Left lung (tissue), 10 donors: ENCODE measurements around the gene LPAR1. TPM values are rescaled to one million over a fixed set of nuclear protein-coding genes. Genes with fewer than 3 reads are reported as not detected.

ENCODE experiments used
- ATAC-seq: fragments of 200-7000 bp; cut with Tn5 transposase; one replicate; pipeline ENCODE4 v1.9.1; 2020; ENCODE audit warnings: moderate library complexity
- DNase-seq, 4 donors: peaks; one replicate each; pipeline ENCODE4 v3.0.0-alpha.2; 2013 to 2020
- H3K27ac ChIP-seq, 2 donors: fragments of 200-600 bp; sonication (generic) in 1 of 2; one replicate each; pipeline versions ENCODE4 v1.5.0 to v1.8.0; 2020 to 2021
- H3K27me3 ChIP-seq, 2 donors: fragments of 200-600 bp; sonication (generic) in 1 of 2; one replicate each; pipeline versions ENCODE4 v1.5.0 to v1.8.0; 2020 to 2021
- H3K36me3 ChIP-seq, 2 donors: fragments of 200-600 bp; sonication (generic) in 1 of 2; one replicate each; pipeline versions ENCODE4 v1.5.0 to v1.8.0; 2020 to 2021
- H3K4me1 ChIP-seq, 2 donors: fragments of 200-600 bp; one replicate each; pipeline ENCODE4 v1.8.0; 2021
- H3K4me3 ChIP-seq, 2 donors: fragments of 200-600 bp; sonication (generic) in 1 of 2; one replicate each; pipeline versions ENCODE4 v1.5.0 to v1.8.0; 2020 to 2021; ENCODE audit warnings: mild to moderate bottlenecking in 1 of 2
- H3K9me3 ChIP-seq, 2 donors: fragments of 200-600 bp; sonication (generic) in 1 of 2; one replicate each; pipeline versions ENCODE4 v1.5.0 to v1.8.0; 2020 to 2021
- intact Hi-C, 2 donors: fragments of 100-400 bp; cut with DNase I; formaldehyde crosslinking; loops; one replicate each; pipeline versions ENCODE4 v1.11.2 to v1.14.2; 2022
- polyA plus RNA-seq, 6 donors: library from polyadenylated mRNA; unstranded; fragments of 120-200 nt; gene quantifications; one replicate each; pipeline ENCODE4 v1.2.1, GENCODE V29; 2013; ENCODE audit not compliant: insufficient read length in 6 of 6
- total RNA-seq, 2 donors: library from RNA; stranded (reverse); fragmentation: NEBNext Ultra II Directional; extraction: Animal tissue kit (Norgen Biotek cat#: 25700); gene quantifications; one replicate each; pipeline ENCODE4 v1.2.1, GENCODE V29; 2021
- TF ChIP-seq, protein P1 (sequence below), 2 donors: fragments of 200-600 bp; sonication (generic) in 1 of 2; IDR thresholded peaks; one replicate each; pipeline versions ENCODE4 v1.5.0 to v1.8.0; 2021; ENCODE audit warnings: antibody characterized with exemption in 2 of 2
- donor health status: DM: no; HTN: yes; CAD: no.
- donor health status: DM: no; HTN: no; CAD: no.

Gene LPAR1
- total and polyA plus RNA-seq, 8 donors = 23.3 to 72.7 (median 60.7) TPM

DNA sequence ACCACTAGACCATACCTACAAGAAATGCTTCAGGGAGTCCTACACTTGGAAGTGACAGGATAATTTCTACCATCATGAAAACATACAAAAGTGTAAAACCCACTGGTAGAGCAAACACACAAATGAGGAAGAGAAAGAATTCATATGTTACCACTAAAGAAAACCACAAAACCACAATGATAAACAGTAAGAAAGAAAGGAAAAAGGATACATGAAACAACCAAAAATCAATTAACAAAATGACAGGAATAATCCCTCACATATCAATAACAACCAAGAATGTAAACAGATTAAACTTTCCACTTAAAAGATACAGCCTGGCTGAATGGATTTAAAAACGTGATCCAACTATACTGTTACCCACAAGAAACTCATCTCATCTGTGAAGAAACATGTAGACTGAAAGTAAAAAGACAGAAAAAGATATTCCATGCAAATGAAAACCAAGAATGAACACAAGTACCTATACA, 83.4 kb downstream of the LPAR1 start:
- no peak overlapping the region for H3K27ac ChIP-seq
- peaks cover 0 to 11% of the 10 kb centered on the region in 2 donors for H3K9me3 ChIP-seq
- DNase-seq = no peak
- H3K4me3 ChIP-seq = no peak overlapping the region
- TF ChIP-seq, protein P1, sequence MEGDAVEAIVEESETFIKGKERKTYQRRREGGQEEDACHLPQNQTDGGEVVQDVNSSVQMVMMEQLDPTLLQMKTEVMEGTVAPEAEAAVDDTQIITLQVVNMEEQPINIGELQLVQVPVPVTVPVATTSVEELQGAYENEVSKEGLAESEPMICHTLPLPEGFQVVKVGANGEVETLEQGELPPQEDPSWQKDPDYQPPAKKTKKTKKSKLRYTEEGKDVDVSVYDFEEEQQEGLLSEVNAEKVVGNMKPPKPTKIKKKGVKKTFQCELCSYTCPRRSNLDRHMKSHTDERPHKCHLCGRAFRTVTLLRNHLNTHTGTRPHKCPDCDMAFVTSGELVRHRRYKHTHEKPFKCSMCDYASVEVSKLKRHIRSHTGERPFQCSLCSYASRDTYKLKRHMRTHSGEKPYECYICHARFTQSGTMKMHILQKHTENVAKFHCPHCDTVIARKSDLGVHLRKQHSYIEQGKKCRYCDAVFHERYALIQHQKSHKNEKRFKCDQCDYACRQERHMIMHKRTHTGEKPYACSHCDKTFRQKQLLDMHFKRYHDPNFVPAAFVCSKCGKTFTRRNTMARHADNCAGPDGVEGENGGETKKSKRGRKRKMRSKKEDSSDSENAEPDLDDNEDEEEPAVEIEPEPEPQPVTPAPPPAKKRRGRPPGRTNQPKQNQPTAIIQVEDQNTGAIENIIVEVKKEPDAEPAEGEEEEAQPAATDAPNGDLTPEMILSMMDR (IDR thresholded peaks at IDR 0.05) = no peak
- peaks cover 0 to 32% of the 10 kb centered on the region in 2 donors for H3K27me3 ChIP-seq
- ATAC-seq = no peak
- no peaks in the 10 kb centered on the region for H3K36me3 ChIP-seq
- intact Hi-C loops = no loop called here
- peaks cover 0 to 5% of the 10 kb centered on the region in 2 donors for H3K4me1 ChIP-seq

DNA sequence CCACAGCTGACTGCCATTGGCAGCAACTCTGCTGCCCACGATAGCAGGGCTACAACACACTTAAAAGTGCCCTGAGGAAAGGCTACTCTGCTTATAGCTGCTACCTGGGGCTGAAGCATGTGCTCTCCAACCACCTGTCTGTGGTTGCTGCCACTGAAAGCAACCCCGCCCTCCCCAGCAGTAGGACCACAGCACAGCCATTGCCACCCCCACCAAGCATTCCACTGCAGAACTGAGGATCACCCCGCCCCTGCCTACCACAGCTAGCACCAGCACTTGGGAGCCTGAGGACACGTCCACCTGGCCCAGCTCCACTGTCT, 85.8 kb downstream of the LPAR1 start:
- intact Hi-C loops = no loop called here

DNA sequence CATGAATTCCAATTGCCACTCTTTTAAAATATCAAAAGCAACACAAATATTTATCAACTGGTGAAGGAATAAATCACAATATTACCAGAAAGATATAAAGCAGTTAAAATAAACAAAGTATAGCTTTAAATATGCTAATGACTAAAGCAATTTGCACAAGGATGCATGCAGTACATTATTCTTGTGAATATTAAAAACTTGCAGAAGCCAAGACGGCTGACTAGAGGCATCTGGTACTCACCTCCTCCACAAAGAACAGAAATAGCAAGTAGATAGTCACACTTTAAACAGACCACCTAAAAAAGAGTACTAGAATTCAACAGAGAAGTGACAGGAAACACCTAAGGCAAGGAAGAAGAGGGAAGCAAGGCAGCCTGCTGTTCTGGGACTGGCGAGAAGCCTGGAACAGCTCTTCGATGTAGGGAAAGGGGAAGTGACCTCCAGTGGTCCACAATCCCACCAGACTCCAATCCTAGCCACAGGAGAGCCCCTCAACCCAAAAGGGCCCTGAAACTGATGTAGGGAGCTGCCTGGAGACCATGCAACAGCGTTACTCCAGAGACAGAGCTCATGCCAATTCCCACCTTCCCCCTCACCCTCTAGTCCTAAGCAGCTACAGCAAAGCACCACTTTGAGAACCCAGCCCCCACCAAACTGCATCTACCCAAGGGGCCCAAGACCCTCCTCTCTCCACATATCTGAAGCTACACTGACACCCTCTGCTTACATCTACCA, 86.3 kb downstream of the LPAR1 start:
- Histone ChIP-seq H3K27me3 (peaks cover 0 to 19% of the 10 kb centered on the region in 2 donors), H3K4me1 (peaks cover 0 to 5% of the 10 kb centered on the region in 2 donors), H3K4me3 (no peak overlapping the region), H3K36me3 (no peaks in the 10 kb centered on the region), H3K27ac (no peak overlapping the region), H3K9me3 (no peaks in the 10 kb centered on the region)
- intact Hi-C loops = no loop called here
- ATAC-seq (no peak), DNase-seq (no peak)
- TF ChIP-seq, protein P1 (IDR thresholded peaks at IDR 0.05) = no peak

More for the DNA sequence above, 85.8 kb downstream of the LPAR1 start:
- Histone ChIP-seq H3K4me1 (peaks cover 0 to 5% of the 10 kb centered on the region in 2 donors), H3K36me3 (no peaks in the 10 kb centered on the region), H3K27me3 (peaks cover 0 to 25% of the 10 kb centered on the region in 2 donors), H3K4me3 (no peak overlapping the region), H3K9me3 (peaks cover 0 to 2% of the 10 kb centered on the region in 2 donors), H3K27ac (no peak overlapping the region)
- TF ChIP-seq, protein P1 (IDR thresholded peaks at IDR 0.05) = no peak
- ATAC-seq (peak; percentile 54), DNase-seq (no peak)

DNA sequence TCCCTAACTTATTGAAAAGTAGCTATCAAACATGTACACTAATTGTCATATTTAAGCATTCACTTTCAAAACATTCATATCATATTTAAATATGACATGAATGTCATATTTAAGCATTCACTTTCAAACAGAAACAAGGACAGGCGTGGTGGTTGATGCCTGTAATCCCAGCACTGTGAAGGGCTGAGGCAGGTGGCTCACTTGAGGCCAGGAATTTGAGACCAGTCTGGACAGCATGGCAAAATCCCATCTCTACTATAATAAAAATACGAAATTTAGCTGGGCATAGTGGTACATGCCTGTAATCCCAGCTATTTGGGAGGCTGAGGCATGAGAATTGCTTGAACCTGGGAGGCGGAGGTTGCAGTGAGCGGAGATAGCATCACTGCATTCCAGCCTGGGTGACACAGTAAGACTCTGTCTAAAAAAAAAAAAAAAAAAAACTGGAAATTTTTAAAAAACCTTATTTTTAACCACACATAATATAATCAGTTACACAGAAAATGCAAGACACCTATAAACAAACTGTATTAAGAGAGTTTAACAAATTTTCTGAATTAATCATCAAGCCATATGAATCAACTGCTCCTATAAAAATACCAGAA, 88.1 kb downstream of the LPAR1 start:
- DNase-seq (no peak), ATAC-seq (no peak)
- Histone ChIP-seq H3K4me1 (peaks cover 0 to 3% of the 10 kb centered on the region in 2 donors), H3K27me3 (peaks cover 0 to 16% of the 10 kb centered on the region in 2 donors), H3K4me3 (no peak overlapping the region), H3K36me3 (no peaks in the 10 kb centered on the region), H3K27ac (no peak overlapping the region), H3K9me3 (no peaks in the 10 kb centered on the region)
- TF ChIP-seq, protein P1 (IDR thresholded peaks at IDR 0.05) = no peak
- intact Hi-C loops = no loop called here

DNA sequence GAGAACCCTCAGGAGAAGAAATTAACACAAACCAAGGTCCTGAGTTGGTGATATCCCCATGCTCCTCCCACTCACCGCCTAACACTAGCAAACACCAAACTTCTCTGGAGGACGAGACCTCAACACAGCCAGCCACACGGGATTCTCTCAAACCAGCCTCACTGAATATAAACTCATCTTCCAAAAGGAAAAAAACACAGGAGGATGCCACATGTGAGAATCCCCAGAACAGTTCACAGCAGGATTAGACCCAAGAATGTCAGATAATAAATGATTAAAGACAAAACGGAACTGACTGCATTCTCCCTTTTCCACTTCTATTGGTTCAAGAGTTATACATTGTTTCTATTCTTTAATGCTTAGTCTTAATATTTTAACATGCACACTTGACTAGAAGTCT, 89.2 kb downstream of the LPAR1 start:
- DNase-seq (no peak), ATAC-seq (no peak)
- Histone ChIP-seq H3K9me3 (no peaks in the 10 kb centered on the region), H3K4me1 (no peaks in the 10 kb centered on the region), H3K27ac (no peak overlapping the region), H3K27me3 (peaks cover 0 to 16% of the 10 kb centered on the region in 2 donors), H3K36me3 (no peaks in the 10 kb centered on the region), H3K4me3 (no peak overlapping the region)
- TF ChIP-seq, protein P1 (IDR thresholded peaks at IDR 0.05) = no peak
- intact Hi-C loops = no loop called here
